Ishikawa (cell line): Measurements from ENCODE around the gene SLC29A1.

ENCODE experiments used
- CEBPB ChIP-seq: IDR thresholded peaks from 2 replicates; pipeline ENCODE4 v1.6.1; 2012
- CREB1 ChIP-seq: IDR thresholded peaks from 2 replicates; pipeline ENCODE4 v1.6.1; 2012; ENCODE audit warnings: low read depth
- EGR1 ChIP-seq: IDR thresholded peaks from 2 replicates; pipeline ENCODE4 v1.6.1; 2012
- EP300 ChIP-seq: IDR thresholded peaks from 2 replicates; pipeline ENCODE4 v1.6.1; 2012; ENCODE audit warnings: borderline replicate concordance
- FOXM1 ChIP-seq: IDR thresholded peaks from 2 replicates; pipeline ENCODE4 v1.6.1; 2012; ENCODE audit warnings: low read depth, borderline replicate concordance
- NFIC ChIP-seq: IDR thresholded peaks from 2 replicates; pipeline ENCODE4 v1.6.1; 2012
- RAD21 ChIP-seq: IDR thresholded peaks from 2 replicates; pipeline ENCODE4 v1.6.1; 2012; ENCODE audit warnings: low read depth
- TAF1 ChIP-seq: IDR thresholded peaks from 2 replicates; pipeline ENCODE4 v1.6.1; 2012; ENCODE audit warnings: low read depth, mild to moderate bottlenecking
- TCF12 ChIP-seq: IDR thresholded peaks from 2 replicates; pipeline ENCODE4 v1.6.1; 2012; ENCODE audit warnings: low read depth
- TEAD4 ChIP-seq: IDR thresholded peaks from 2 replicates; pipeline ENCODE4 v1.6.1; 2012
- YY1 ChIP-seq: IDR thresholded peaks from 2 replicates; pipeline ENCODE4 v1.6.1; 2012; ENCODE audit warnings: low read depth
- ZBTB7A ChIP-seq: IDR thresholded peaks from 2 replicates; pipeline ENCODE4 v1.6.1; 2012; ENCODE audit warnings: low read depth
- TF ChIP-seq, protein P1 (sequence below): IDR thresholded peaks from 2 replicates; pipeline ENCODE4 v1.6.1; 2012; ENCODE audit warnings: low read depth, mild to moderate bottlenecking
- TF ChIP-seq, protein P2 (sequence below): IDR thresholded peaks from 2 replicates; pipeline ENCODE4 v1.6.1; 2012
- TF ChIP-seq, protein P3 (sequence below): IDR thresholded peaks from 2 replicates; pipeline ENCODE4 v1.6.1; 2012

SLC29A1 gene

DNA sequence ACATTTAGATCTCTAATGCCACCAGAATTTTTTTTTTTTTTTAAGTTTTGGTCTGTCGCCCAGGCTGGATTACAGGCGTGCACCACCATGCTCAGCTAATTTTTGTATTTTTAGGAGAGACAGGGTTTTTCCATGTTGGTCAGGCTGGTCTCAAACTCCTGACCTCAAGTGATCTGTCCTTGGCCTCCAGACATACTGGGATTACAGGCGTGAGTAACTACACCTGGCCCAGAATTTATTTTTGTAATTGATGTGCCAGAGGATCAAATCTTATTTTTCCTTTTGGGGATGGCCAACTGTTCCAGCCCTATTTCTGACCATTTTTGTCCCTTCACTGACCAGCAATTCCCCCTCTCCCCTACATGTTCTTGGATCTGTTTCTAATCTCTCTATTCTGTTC lies 24.7 kb upstream of the SLC29A1 start:
- TF ChIP-seq EGR1 (no peak), YY1 (no peak), EP300 (no peak), CREB1 (no peak), NFIC (no peak), FOXM1 (no peak), ZBTB7A (no peak), TAF1 (no peak), TCF12 (no peak), TEAD4 (no peak), RAD21 (no peak), CEBPB (no peak)
- TF ChIP-seq, protein P1, sequence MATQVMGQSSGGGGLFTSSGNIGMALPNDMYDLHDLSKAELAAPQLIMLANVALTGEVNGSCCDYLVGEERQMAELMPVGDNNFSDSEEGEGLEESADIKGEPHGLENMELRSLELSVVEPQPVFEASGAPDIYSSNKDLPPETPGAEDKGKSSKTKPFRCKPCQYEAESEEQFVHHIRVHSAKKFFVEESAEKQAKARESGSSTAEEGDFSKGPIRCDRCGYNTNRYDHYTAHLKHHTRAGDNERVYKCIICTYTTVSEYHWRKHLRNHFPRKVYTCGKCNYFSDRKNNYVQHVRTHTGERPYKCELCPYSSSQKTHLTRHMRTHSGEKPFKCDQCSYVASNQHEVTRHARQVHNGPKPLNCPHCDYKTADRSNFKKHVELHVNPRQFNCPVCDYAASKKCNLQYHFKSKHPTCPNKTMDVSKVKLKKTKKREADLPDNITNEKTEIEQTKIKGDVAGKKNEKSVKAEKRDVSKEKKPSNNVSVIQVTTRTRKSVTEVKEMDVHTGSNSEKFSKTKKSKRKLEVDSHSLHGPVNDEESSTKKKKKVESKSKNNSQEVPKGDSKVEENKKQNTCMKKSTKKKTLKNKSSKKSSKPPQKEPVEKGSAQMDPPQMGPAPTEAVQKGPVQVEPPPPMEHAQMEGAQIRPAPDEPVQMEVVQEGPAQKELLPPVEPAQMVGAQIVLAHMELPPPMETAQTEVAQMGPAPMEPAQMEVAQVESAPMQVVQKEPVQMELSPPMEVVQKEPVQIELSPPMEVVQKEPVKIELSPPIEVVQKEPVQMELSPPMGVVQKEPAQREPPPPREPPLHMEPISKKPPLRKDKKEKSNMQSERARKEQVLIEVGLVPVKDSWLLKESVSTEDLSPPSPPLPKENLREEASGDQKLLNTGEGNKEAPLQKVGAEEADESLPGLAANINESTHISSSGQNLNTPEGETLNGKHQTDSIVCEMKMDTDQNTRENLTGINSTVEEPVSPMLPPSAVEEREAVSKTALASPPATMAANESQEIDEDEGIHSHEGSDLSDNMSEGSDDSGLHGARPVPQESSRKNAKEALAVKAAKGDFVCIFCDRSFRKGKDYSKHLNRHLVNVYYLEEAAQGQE, result no peak
- TF ChIP-seq, protein P2, sequence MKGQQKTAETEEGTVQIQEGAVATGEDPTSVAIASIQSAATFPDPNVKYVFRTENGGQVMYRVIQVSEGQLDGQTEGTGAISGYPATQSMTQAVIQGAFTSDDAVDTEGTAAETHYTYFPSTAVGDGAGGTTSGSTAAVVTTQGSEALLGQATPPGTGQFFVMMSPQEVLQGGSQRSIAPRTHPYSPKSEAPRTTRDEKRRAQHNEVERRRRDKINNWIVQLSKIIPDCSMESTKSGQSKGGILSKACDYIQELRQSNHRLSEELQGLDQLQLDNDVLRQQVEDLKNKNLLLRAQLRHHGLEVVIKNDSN, result no peak
- TF ChIP-seq, protein P3, sequence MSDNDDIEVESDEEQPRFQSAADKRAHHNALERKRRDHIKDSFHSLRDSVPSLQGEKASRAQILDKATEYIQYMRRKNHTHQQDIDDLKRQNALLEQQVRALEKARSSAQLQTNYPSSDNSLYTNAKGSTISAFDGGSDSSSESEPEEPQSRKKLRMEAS, result no peak

DNA sequence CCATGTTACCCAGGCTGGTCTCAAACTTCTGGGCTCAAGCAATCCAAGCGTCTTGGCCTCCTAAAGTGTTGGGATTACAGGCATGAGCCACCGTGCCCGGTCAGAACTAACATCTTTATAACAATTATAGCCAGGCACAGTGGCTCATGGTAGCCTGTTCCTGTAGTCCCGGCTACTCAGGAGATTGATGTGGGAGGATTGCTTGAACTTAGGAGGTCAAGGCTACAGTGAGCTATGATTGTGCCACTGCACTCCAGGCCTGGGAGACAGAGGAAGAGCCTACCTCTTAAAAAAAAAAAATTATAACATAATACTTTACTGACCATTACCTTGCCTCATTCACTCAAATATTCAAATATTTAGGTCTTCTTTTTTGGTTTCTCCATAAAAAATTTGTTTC lies 23.5 kb upstream of the SLC29A1 start:
- TF ChIP-seq ZBTB7A (no peak), FOXM1 (no peak), TAF1 (no peak), NFIC (no peak), TEAD4 (no peak), TCF12 (no peak), CREB1 (no peak), YY1 (no peak), EP300 (no peak), EGR1 (no peak), CEBPB (no peak), RAD21 (no peak)
- TF ChIP-seq, protein P3, result no peak
- TF ChIP-seq, protein P2, result no peak
- TF ChIP-seq, protein P1, result no peak

DNA sequence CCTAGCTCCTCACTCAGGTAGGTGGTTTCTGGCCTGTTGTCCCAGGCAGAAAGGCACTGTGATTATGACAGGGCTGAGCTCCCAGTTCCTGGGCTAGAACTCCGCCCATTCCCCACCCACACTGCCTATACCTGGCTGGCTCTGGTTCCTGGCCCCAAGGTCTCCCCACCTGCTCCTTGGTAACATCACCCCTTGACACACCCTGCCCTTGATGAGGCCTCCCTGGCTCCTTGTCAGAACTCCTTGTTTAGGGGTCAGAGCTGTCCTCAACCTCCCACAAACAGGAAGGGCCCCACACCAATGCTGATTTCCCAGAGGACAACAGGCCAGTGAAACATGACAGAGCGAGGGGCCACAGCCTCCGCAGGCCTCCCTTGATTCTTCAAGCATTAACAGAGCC lies 22.2 kb upstream of the SLC29A1 start:
- no peak for TF ChIP-seq CREB1
- no peak for TF ChIP-seq YY1
- TF ChIP-seq NFIC, result no peak
- TF ChIP-seq CEBPB, result no peak
- no peak for TF ChIP-seq ZBTB7A
- no peak for TF ChIP-seq EP300
- TF ChIP-seq, protein P1, result no peak

DNA sequence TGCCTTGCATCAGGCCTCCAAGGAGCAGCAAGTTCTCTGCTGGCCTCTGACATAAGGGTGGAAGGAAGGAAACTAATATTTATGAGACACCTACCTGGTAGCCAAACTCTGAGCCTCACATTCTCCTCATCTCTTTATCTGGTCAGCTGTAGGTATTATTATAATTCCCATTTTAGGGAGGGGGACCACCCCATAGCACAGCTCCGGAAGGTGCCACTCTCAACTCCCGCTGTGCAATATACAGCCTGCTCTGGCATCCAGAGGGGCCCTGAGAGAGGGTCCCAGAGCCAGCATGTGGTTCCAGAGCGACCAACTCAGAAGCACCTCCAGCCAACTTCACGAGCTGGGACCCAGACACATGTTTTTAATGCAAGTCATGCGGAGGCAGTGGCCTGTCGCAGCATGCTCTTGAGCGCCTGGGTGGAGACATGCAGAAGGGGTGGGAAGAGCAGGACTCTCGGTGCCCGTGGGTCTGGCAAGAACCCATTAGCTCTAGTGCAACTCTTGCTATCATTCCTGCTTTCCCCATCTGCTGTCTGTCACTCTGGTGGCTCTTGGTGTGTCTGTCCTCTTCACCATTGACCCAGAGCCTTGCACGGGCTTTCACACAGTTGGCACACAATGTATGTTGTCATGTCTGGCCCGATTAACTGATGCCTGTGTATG lies 21.6 kb upstream of the SLC29A1 start:
- TF ChIP-seq TAF1, result no peak
- TF ChIP-seq, protein P3, result no peak
- TF ChIP-seq EGR1, result no peak
- TF ChIP-seq NFIC, result no peak
- no peak for TF ChIP-seq TEAD4
- no peak for TF ChIP-seq YY1
- TF ChIP-seq RAD21, result no peak
- TF ChIP-seq CEBPB, result no peak
- TF ChIP-seq TCF12, result no peak
- TF ChIP-seq FOXM1, result no peak
- TF ChIP-seq EP300, result no peak
- TF ChIP-seq, protein P2, result no peak
- TF ChIP-seq ZBTB7A, result no peak
- TF ChIP-seq, protein P1, result no peak
